HG02678 (cell line): Measurements from ENCODE around the gene PKDREJ.
A peak's percentile ranks its signal among the peaks of the same experiment; 100 is the strongest.

Experiments used
- ATAC-seq: cut with Tn5 transposase; IDR thresholded peaks from one replicate; pipeline ENCODE4 v1.9.1; 2021; ENCODE audit warnings: mild to moderate bottlenecking, moderate library complexity; ENCODE audit not compliant: unreplicated experiment

Gene PKDREJ

DNA sequence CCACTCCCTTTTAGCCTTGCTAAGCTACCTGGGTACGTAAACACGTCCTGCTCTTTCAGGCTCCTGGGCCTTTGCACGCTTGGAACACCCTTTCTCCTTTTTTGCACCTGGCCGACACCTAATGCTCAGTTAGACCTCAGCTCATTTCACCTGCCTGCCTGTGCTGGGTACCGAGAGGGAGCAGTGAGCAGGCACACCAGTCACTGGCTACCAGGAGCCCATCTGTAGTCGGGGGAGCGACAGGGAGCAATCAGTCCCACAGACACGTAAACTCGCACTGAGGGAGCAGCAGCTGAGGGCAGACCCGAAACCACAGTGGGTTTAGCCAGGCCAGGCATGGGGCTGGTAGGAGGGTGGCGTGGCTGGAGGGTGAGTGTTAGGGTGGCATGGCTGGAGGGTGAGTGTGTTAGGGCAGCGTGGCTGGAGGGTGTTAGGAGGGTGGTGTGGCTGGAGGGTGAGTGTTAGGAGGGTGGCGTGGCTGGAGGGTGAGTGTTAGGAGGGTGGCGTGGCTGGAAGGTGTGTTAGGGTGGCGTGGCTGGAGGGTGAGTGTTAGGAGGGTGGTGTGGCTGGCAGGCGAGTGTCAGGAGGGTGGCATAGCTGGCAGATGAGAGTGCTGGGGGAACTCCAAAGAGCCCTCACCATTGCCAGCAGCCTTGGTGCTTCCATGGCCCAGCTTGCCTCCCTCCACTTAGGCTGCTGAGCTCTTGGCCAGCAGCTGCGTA lies 27.1 kb upstream of the PKDREJ start:
- ATAC-seq, result no peak

- no peak for ATAC-seq
These were observed 26.2 kb upstream of the PKDREJ start for GRCh38 chr22:46289244-46289891.

DNA sequence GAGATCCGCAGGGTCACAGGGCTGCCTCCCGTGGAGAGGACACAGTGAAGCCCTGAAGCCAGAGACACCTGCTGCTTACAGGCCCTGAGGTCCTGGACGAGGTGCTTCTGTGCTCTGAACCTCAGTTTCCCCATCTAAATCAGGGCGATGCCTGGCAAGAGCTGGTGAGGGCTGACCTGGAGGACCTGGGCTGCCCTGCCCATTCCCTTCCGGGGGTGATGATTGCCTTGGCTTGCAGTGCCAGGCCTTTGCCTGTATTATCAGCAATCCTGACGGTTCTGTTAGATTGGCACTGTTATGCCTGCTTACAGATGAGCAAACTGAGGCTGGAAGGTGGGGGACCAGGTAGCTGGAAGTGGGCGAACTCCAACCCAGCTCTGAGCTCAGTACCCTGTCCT lies 25.7 kb upstream of the PKDREJ start:
- no peak for ATAC-seq

DNA sequence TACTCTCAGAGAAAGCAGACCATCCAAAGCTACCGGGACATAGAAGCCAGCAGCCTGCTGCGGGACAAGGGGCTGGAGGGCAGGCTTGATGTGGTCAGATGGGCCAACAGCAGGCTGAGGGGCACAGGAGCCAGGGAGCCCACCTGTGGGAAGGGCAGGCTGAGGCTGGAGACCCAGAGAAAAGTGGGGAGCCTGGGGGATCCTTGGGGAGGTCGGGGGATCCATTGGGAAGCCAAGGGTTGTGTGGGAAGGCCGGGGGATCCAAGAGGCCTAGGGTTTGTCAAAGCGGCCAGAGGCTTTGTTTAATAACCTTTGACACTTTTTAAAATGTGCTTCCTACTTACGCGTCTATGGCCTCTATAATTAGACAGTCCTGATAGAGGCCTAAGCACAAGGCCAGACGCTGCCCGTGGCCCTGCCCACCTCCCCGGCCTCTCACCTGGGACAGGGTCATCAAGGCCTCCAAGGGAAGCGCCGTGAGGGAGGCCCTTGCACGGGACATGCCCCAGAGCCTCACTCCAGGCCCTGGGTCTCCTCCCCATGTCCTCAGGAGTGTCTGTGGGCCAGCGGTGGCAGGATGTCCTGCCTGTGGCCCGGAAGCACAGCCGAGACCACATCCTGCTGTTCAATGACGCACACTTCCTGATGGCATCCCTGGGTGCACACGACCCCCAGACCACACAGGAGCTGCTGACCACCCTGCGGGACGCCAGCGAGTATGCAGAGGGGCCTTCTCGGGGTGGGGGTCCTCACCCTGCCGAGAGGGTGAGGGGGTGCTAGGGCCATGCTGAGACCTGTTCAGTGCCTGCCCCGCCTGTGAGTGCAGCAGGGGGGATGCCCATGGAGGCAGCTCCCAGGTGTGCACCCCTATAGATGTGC lies 25.0 kb upstream of the PKDREJ start:
- peak; percentile 93 for ATAC-seq

DNA sequence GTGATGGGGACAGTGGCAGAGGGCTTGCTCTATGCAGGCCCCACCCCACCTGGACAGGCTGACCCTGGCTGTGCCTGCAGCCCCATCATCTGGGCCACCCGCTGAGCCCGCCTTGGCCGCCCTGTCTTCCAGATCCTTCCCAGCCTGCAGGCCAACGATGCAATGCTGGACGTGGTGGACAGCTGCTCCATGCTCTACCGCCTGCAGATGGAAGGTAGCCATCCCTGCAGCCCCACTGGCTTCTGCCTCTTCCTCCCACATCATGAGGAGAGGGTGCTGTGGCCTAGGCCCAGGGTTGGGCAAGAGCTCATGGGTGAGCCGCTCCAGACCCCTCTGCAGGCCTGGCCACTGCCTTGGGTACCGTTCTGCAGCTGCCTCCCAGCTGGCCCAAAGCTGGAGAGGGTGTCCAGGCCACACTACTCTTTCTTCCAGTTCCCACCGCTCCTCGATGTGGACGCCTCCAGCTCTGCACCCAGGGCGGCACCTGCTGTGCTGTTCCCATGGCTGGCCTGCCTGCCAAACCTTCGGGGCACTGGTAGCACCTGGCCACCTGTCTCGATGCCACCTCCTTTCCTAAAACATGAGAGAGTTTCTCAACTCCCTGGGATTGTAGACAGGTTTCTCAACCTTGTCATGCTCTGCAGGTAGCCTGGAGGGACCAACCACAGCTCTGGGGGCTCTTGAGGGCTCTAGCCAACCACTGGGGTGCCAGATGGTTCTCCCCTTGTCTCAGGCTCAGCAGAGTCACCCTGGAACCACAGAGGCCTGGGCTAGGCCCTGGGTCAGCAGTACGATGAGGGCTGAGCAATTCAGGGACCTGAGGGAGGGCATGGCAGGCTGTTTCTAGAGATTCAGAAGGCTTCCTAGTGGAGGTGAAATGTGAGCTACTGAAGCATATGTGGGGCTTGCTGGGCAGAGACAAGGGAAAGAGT lies 24.1 kb upstream of the PKDREJ start:
- ATAC-seq, result no peak

DNA sequence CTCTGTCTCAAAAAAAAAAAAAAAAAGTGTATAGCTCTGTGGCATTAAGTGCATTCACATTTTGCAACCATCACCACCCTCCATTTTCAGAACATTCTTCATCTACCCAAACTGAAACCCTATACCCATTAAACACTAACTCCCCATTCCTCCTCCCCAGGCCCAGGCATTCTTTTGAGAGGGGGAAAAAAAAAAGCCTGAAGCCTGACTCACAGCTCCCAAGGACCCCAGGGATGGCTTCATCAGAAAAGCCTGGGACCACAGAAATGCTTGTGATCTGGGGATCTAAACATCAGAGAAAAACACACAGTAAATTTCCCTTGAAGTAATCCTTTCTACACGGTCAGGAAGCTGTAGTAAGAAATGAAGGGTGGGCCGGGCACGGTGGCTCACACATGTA lies 22.9 kb upstream of the PKDREJ start:
- no peak for ATAC-seq

DNA sequence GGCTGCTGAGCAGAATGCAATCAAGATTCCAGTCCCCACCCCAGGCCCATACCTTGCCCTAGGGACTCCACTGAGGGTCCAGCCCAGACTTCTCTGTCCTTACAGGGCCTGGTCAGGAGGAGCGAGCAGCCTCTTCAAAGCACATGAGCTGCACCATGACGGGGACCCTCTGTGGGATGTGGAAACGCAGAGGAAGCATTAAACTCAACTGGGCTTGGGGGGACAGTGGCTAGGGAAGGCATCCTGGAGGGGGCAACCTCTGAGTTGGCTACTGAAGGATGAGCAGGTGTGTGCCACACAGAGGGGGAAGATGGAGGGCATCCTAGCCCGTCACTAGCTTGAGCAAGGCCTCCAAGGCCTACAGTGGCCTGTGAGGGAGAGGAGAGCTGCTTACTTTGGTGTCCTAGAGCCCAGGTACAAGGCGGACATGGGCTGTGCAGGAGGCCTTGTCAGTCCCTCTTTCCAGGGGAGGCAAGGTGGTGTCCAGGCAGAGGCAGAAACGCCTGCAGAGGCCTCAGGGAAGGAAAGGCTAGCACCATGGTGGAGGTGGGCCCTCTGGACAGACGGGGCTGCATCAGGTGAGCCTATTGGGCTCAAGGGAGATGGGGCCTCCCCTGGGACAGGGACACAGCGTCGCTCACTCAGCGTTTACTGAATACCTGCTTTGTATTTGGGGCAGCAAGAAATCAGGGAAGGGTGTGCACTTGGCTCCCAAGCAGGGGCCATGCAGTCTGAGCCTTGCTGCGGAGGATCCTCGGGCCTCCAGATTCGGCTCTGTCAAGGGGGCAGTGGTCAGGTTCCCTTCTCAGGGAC lies 18.9 kb upstream of the PKDREJ start:
- ATAC-seq, result no peak

DNA sequence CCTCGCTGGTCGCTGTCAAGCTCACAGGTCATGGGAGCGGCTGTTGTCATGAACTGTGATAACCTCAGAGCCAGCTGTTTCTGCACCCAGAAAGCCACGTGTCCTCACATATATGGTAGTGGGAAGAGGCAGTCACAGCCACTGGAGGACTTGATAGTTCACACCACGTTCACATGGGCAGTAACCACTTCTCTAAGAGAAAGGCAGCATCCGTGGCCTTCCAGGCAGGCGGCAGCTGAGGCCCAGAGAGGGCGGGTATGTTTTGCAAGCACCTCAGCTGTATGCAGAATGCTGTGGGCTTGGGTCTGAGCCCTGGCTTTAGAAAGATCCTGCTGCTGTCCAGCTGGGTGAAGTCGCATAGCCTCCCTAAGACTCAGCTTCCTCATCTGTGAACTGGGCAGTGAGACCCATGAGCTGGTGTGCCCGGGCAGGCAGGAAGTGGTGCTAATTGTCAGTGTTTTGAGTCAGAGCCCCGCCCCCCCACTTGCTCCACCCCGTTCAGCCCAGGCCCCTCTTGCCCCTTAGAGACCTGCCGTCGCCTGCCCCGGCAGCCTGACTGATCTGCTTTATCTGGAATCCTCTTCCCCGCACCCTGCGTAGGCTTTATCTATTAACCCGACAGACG lies 18.0 kb upstream of the PKDREJ start:
- ATAC-seq, result no peak

GRCh38 chr22:46280063-46280817 lies 17.1 kb upstream of the PKDREJ start:
- no peak for ATAC-seq

GRCh38 chr22:46278656-46279645 lies 15.8 kb upstream of the PKDREJ start:
- ATAC-seq, result no peak

GRCh38 chr22:46276563-46276962 lies 13.4 kb upstream of the PKDREJ start:
- no peak for ATAC-seq

DNA sequence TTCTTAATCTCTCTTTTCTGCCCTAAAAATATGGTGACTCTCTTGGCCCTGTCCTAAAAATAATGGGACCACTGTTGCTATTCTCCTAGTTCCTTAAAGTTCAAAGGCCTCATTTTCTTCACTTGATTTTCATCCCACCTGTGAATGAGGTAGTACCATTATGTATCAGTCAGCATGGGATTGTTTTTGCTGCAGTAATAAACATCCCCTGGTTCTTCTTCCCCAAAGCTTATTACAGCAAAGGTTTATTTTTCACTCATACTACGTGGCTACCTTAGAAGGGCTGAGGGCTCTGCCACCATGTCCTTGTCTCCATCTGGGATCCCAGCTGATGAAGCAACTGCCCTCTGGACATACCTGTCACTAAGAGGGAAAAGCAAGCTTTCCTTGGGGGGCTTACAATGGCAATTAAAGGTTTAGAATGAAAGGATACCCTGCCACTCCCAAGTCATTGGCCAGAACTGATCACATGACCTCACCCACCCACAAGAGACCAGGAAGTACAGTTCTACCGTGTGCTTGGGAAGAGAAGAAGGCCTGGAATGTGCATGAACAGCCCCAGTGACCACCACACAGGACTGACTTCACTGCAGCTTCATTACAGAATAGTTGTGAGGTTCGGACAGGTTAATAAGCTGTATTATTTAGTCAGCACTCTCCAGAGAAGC lies 12.4 kb upstream of the PKDREJ start:
- ATAC-seq, result no peak

- ATAC-seq, result no peak
These were observed 11.2 kb upstream of the PKDREJ start for GRCh38 chr22:46274381-46274780.

GRCh38 chr22:46273432-46274148 lies 10.4 kb upstream of the PKDREJ start:
- no peak for ATAC-seq

DNA sequence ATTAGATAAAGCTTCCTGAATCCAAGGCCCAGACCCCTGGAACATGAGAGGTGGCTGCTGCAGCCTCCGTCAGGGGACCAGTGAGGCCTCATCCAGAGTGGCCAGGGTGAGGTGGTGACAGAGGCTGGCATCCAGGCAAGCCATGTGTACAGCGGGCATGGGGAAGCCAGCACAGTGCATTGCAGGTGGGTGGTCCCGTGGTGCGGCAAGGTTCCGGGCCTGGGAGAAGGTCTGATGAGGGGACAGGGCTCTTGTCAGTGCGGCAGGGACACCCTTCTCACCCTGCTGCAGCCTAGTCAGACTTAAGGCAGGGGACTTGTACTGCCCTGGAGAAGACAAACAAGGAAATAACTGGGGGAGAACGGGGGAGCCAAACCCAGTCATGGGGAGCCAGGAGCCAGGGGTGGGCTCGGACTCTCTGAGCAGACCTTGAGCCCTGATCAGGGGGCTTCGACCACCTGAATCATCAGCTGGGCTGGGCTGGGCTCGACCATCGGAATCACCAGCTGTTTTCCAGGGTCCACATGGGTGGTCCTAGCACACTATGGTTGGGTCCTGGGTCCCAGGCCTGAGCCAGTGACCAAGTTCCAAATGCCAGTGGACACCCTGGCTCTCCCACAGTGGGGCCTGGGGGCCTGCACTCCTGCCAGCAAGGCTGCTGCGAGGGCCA lies 9.8 kb upstream of the PKDREJ start:
- ATAC-seq, result no peak

DNA sequence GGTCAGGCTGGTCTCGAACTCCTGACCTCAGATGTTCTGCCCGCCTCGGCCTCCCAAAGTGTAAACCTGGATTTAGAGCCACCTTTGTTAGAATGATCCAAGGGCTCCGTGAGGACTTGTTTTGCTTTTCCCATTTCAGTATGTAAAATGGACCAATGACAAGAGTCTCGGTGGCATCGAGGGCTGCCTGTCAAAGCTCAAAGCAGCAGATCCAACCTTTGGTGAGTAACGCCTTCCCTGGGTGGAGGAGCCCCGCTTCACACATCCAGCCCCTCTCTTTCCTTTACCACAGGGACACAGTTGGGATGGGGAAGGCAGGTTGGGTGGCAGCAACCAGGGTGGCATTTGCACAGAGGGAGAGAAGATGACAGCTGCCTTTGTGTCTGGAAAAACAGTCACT lies 9.1 kb upstream of the PKDREJ start:
- no peak for ATAC-seq
